ENCODE data around the gene PEX12. TPM values are rescaled to one million over a fixed set of nuclear protein-coding genes. Genes with fewer than 3 reads are reported as not detected.

PEX12 gene
- total RNA-seq, 1 donor from 2014 or later, result 5.1 TPM

DNA sequence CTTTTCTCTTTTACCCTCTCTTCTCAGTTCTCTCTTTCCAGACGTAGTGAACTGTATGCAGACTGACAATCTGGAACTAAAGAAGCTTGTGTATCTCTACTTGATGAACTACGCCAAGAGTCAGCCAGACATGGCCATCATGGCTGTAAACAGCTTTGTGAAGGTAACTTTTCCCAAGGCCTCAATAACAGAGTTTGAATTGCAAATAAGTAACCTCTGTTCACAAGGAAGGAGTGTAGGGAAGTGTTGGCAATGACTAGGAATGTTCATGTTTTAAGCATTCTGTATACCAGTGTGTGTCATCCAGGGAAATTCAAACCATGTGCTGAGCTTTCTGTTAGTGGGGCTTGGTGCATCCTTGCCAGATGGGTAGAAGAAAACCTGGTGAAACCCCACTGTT, 27.3 kb upstream of the PEX12 start:
- H3K9me3 Mint-ChIP-seq, result no peaks in the 10 kb centered on the region
- no peaks in the 10 kb centered on the region for H3K4me1 Mint-ChIP-seq
- TF ChIP-seq CTCF (conservative IDR thresholded peaks at IDR 0.05), result no peak
- no peak overlapping the region for H3K4me3 Mint-ChIP-seq
- H3K36me3 Mint-ChIP-seq (ENCODE audit: low read depth), result no peaks in the 10 kb centered on the region
- no peak overlapping the region for H3K27ac Mint-ChIP-seq (ENCODE audit: unreplicated experiment)
- H3K27me3 Mint-ChIP-seq (ENCODE audit: low read depth), result no peaks in the 10 kb centered on the region
- DNase-seq (ENCODE audit: low read depth, low spot score), result no peak

DNA sequence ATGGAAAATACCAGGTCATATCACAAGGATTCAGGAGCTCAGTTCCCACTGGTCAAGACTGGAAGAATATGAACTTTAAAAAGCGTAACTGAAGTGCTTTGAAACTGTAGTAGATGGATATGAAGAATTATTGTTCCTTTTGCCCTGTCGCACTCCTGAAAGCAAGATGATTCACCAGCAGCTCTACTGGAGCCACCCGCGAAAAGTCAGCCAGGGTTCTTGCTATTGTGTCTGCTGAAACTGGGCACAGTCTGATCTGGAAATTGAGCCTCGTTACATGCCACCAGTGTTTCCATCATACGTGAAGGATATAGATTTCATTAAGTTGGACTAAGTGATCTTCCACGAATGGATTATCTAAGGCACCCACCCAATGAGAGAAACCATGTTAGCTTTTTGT, 25.3 kb upstream of the PEX12 start:
- Mint-ChIP-seq H3K9me3 (no peaks in the 10 kb centered on the region), H3K27ac (ENCODE audit: unreplicated experiment) (no peak overlapping the region), H3K4me3 (no peak overlapping the region), H3K36me3 (ENCODE audit: low read depth) (no peaks in the 10 kb centered on the region), H3K4me1 (no peaks in the 10 kb centered on the region), H3K27me3 (ENCODE audit: low read depth) (no peaks in the 10 kb centered on the region)
- DNase-seq (ENCODE audit: low read depth, low spot score), result no peak
- TF ChIP-seq CTCF (conservative IDR thresholded peaks at IDR 0.05), result no peak

GRCh38 chr17:35597604-35598003, 19.2 kb upstream of the PEX12 start:
- DNase-seq (ENCODE audit: low read depth, low spot score), result no peak
- no peaks in the 10 kb centered on the region for H3K9me3 Mint-ChIP-seq
- H3K36me3 Mint-ChIP-seq (ENCODE audit: low read depth), result peaks cover 8% of the 10 kb centered on the region
- H3K27me3 Mint-ChIP-seq (ENCODE audit: low read depth), result no peaks in the 10 kb centered on the region
- H3K4me3 Mint-ChIP-seq, result no peak overlapping the region
- no peaks in the 10 kb centered on the region for H3K4me1 Mint-ChIP-seq
- no peak overlapping the region for H3K27ac Mint-ChIP-seq (ENCODE audit: unreplicated experiment)
- TF ChIP-seq CTCF (conservative IDR thresholded peaks at IDR 0.05), result no peak

GRCh38 chr17:35596530-35597233, 18.3 kb upstream of the PEX12 start:
- DNase-seq (ENCODE audit: low read depth, low spot score), result no peak
- Mint-ChIP-seq H3K4me3 (no peak overlapping the region), H3K36me3 (ENCODE audit: low read depth) (peaks cover 8% of the 10 kb centered on the region)

DNA sequence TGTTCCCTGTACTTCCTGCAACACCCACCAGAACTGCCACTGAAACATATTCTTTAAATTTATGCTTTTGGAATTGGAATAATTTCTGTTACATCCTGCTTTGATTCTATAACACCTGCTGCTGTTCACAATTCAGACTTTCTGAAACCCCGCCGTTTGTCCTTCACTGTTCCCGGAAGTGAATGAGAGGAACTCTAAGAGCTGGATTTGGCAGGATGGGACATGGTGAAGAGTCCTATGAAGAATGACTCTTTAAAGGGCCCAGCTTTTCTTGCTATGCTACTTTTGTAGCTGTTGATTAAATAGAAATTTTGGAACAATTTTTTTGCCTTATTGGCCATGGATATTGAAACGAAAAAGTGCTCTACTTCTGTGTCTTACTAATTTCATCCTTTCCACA, 17.7 kb upstream of the PEX12 start:
- no peak for TF ChIP-seq CTCF (conservative IDR thresholded peaks at IDR 0.05)
- Mint-ChIP-seq H3K9me3 (no peaks in the 10 kb centered on the region), H3K27me3 (ENCODE audit: low read depth) (no peaks in the 10 kb centered on the region), H3K4me3 (no peak overlapping the region), H3K36me3 (ENCODE audit: low read depth) (peaks cover 8% of the 10 kb centered on the region), H3K4me1 (no peaks in the 10 kb centered on the region), H3K27ac (ENCODE audit: unreplicated experiment) (no peak overlapping the region)
- no peak for DNase-seq (ENCODE audit: low read depth, low spot score)

More at GRCh38 chr17:35596530-35597233, 18.3 kb upstream of the PEX12 start:
- Mint-ChIP-seq H3K9me3 (no peaks in the 10 kb centered on the region), H3K27me3 (ENCODE audit: low read depth) (no peaks in the 10 kb centered on the region), H3K27ac (ENCODE audit: unreplicated experiment) (no peak overlapping the region), H3K4me1 (no peaks in the 10 kb centered on the region)
- TF ChIP-seq CTCF (conservative IDR thresholded peaks at IDR 0.05), result peak; percentile 17

All from neural crest cell (in vitro differentiated cells).